HG03095 (cell line): ENCODE results near the gene LTC4S.

Experiments
- ATAC-seq: cut with Tn5 transposase; IDR thresholded peaks from one replicate; pipeline ENCODE4 v1.9.1; 2021; ENCODE audit warnings: moderate library complexity; ENCODE audit not compliant: unreplicated experiment

LTC4S gene

GRCh38 chr5:179795049-179795862 lies 1.5 kb downstream of the LTC4S start:
- peak; percentile 0 for ATAC-seq

- ATAC-seq: peak; percentile 68
These were observed 2.4 kb downstream of the LTC4S start for GRCh38 chr5:179795863-179796833.

- no peak for ATAC-seq
These were observed 3.3 kb downstream of the LTC4S start for GRCh38 chr5:179796877-179797608.

- no peak for ATAC-seq
These were observed 4.0 kb downstream of the LTC4S start for GRCh38 chr5:179797741-179798140.

GRCh38 chr5:179798144-179798770 lies 4.5 kb downstream of the LTC4S start:
- no peak for ATAC-seq

- ATAC-seq: no peak
These were observed 5.2 kb downstream of the LTC4S start for GRCh38 chr5:179798771-179799643.

- no peak for ATAC-seq
These were observed 5.8 kb downstream of the LTC4S start for GRCh38 chr5:179799644-179799973.

GRCh38 chr5:179800071-179800695 lies 6.4 kb downstream of the LTC4S start:
- ATAC-seq: no peak

GRCh38 chr5:179800696-179801201 lies 7.0 kb downstream of the LTC4S start:
- ATAC-seq: no peak

- peak; percentile 29 for ATAC-seq
These were observed 7.8 kb downstream of the LTC4S start for GRCh38 chr5:179801304-179802206.

- ATAC-seq: no peak
These were observed 8.6 kb downstream of the LTC4S start for GRCh38 chr5:179802207-179802883.

- no peak for ATAC-seq
These were observed 9.3 kb downstream of the LTC4S start for GRCh38 chr5:179802950-179803562.

- no peak for ATAC-seq
These were observed 10.1 kb downstream of the LTC4S start for GRCh38 chr5:179803651-179804554.

- ATAC-seq: no peak
These were observed 10.8 kb downstream of the LTC4S start for GRCh38 chr5:179804555-179804947.

GRCh38 chr5:179805070-179805528 lies 11.3 kb downstream of the LTC4S start:
- ATAC-seq: no peak
